GM18907 (cell line): ENCODE data around the gene TNFAIP8L1.

ENCODE experiments used
- ATAC-seq: cut with Tn5 transposase; IDR thresholded peaks from one replicate; pipeline ENCODE4 v1.9.1; 2021; ENCODE audit warnings: mild to moderate bottlenecking, moderate library complexity; ENCODE audit not compliant: unreplicated experiment

Gene TNFAIP8L1

DNA sequence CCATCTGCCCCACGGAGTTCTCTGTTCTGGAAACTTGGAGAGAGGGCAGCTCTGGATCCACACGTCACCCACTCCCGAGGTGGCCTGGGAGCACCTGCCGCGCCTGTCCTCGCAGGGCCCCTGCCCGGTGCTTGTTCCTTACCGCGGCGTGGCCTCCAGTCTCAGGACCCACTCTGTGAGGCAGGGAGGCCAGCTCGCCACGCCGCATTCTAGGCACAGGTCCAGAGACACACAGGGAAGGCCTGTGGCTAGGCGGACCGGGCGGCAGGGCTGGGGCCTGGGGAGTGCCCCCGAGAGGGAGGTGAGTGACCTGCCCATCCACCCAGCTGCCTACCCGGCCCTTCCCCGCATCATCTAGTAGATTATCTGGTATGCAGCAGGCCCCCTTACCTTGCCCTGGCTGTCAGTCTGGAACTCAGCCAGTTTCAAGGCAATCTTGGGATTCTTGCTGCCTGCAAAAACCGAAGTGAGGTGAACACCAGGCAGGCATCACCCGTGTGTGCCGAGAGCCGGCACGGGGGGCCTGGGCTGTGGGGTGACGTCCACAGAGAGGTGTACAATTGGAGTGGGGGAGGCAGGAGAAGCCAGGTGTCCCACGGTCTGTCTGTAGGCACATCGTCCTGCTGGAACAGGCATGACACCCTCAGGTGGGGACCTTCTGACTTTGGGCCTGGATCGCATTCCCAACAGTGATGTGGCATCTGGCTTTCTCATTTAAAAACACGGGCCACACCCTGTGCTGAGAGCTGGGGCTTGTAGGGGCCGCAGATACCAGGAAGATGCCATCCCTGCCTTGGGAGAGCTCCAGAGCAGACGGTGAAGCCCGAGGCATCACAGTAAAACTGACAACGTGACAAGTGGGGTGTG, 60.7 kb downstream of the TNFAIP8L1 start:
- no peak for ATAC-seq

- ATAC-seq = no peak
Observed at GRCh38 chr19:4700693-4700970, 61.3 kb downstream of the TNFAIP8L1 start.

GRCh38 chr19:4701557-4701956, 62.2 kb downstream of the TNFAIP8L1 start:
- no peak for ATAC-seq

DNA sequence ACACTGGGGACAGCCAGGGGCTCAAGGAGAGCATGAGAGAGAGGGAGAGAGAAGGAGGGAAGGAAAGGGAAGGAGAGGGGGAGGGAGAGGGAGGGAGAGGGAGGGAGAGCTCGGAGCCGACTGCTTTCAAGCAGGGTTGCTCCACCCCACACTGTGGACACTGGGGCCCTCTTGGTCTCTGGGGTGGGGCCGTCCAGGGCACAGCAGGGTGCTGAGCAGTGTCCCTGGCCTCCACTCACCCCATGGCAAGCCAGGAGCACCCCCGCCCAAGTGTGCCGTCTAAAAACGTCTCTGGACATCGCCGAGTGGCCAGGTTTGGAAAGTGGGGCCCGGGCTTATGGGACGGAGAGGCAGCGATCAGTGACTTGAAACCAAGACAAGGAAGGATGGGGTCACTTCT, 63.4 kb downstream of the TNFAIP8L1 start:
- ATAC-seq = no peak

GRCh38 chr19:4703671-4704316, 64.5 kb downstream of the TNFAIP8L1 start:
- ATAC-seq = no peak

- no peak for ATAC-seq
Observed at GRCh38 chr19:4704317-4704673, 65.0 kb downstream of the TNFAIP8L1 start.
